HepG2 (cell line): ENCODE results near the gene TAF8. TPM values are rescaled to one million over a fixed set of nuclear protein-coding genes. Genes with fewer than 3 reads are reported as not detected.

Experiments
- ATAC-seq: fragments of 200-7000 bp; cut with Tn5 transposase; 3 replicates; pipeline ENCODE4 v1.9.1; 2020; ENCODE audit warnings: mild to moderate bottlenecking, moderate library complexity
- BruUV-seq: library from RNA; stranded (reverse); fragments of 400-500 nt; replicated peaks from 2 replicates; lab custom pipeline; 2021; lab: Mats Ljungman, UMichigan
- CTCF ChIA-PET: fragments of 300-600 bp; formaldehyde crosslinking; extraction: SDS; loops from one replicate; lab custom pipeline; 2021; ENCODE audit warnings: low total read pairs, inconsistent platforms, low intra/inter-chr PET ratio; lab: Yijun Ruan, JAX
- POLR2A ChIA-PET: fragments of 350-600 bp; sonication (Branson Sonifier 250); formaldehyde crosslinking; loops from one replicate; lab custom pipeline; 2020; ENCODE audit warnings: antibody characterized with exemption, inconsistent platforms; lab: Yijun Ruan, JAX
- DNase-seq: peaks from one replicate; pipeline ENCODE4 v3.0.0-alpha.2; 2015; ENCODE audit warnings: low spot score
- FAIRE-seq: peaks from 3 replicates; lab custom pipeline; 2011; peaks lifted over from hg19 to GRCh38; lab: Jason Lieb, UNC
- H2AFZ ChIP-seq: one replicate; pipeline ENCODE4 v1.6.1; 2011; ENCODE audit warnings: low read length, inconsistent platforms
- H3K27ac ChIP-seq: fragments of 300-600 bp; 3 replicates; pipeline ENCODE4 v1.8.0; 2011; ENCODE audit warnings: mixed run types, mild to moderate bottlenecking, mixed read lengths, low read length, inconsistent platforms; ENCODE audit not compliant: insufficient read depth; ENCODE audit errors: extremely low read length
- H3K27me3 ChIP-seq, 2 experiments: fragments of 200-600 bp in 1 of 2; 2 replicates in 1 of 2; 3 replicates in 1 of 2; pipeline versions ENCODE4 v1.6.0 to v1.8.0; 2011; ENCODE audit warnings: low read length in 2 of 2, mild to moderate bottlenecking in 2 of 2, moderate library complexity in 2 of 2, inconsistent platforms in 1 of 2; ENCODE audit not compliant: insufficient read depth in 2 of 2, control insufficient read depth in 1 of 2
- H3K36me3 ChIP-seq, 2 experiments: fragments of 200-600 bp in 1 of 2; replicated peaks in 1 of 2; 2 replicates in 1 of 2; 3 replicates in 1 of 2; pipeline versions ENCODE4 v1.5.1 to v1.8.0; 2011; ENCODE audit warnings: low read length in 2 of 2, inconsistent platforms in 1 of 2; ENCODE audit not compliant: insufficient read depth in 2 of 2, control insufficient read depth in 1 of 2
- H3K4me1 ChIP-seq: 2 replicates; pipeline ENCODE4 v1.5.1; 2012; ENCODE audit warnings: low read length, inconsistent platforms; ENCODE audit not compliant: insufficient read depth
- H3K4me2 ChIP-seq: 2 replicates; pipeline ENCODE4 v1.6.0; 2011; ENCODE audit warnings: low read depth, low read length, inconsistent platforms
- H3K4me3 ChIP-seq, 3 experiments: fragments of 200-600 bp in 1 of 3; sonication (generic), shearing (Covaris generic) in 1 of 3; replicated peaks in 1 of 3; 2 replicates each; pipeline ENCODE4 v1.5.1; 2011 to 2016; ENCODE audit warnings: low read length in 3 of 3, inconsistent platforms in 2 of 3, low read depth in 2 of 3, mild to moderate bottlenecking in 2 of 3, control low read depth in 1 of 3, mixed read lengths in 1 of 3; ENCODE audit not compliant: insufficient read depth in 1 of 3
- H3K79me2 ChIP-seq: one replicate; pipeline ENCODE4 v1.6.1; 2011; ENCODE audit warnings: low read length, inconsistent platforms; ENCODE audit not compliant: insufficient read depth
- H3K9ac ChIP-seq: 2 replicates; pipeline ENCODE4 v1.6.0; 2011; ENCODE audit warnings: mild to moderate bottlenecking, low read depth, low read length, inconsistent platforms; ENCODE audit not compliant: insufficient read depth
- H3K9me3 ChIP-seq: 2 replicates; pipeline ENCODE4 v1.5.1; 2012; ENCODE audit warnings: mild to moderate bottlenecking, low read length
- H4K20me1 ChIP-seq: 2 replicates; pipeline ENCODE4 v1.6.0; 2011; ENCODE audit warnings: inconsistent platforms, mild to moderate bottlenecking, low read length, moderate library complexity; ENCODE audit not compliant: insufficient read depth
- KLF15 ChIP-seq: sonication (generic); formaldehyde crosslinking; IDR thresholded peaks from 2 replicates; pipeline ENCODE4 v1.8.1; 2023; ENCODE audit warnings: borderline replicate concordance, mild to moderate bottlenecking, inconsistent platforms, missing genetic modification reagents, mixed read lengths
- MBD4 ChIP-seq: IDR thresholded peaks from 2 replicates; pipeline ENCODE4 v1.6.1; 2012; ENCODE audit warnings: low read length, inconsistent platforms, borderline replicate concordance
- ZNF652 ChIP-seq: IDR thresholded peaks from 2 replicates; pipeline ENCODE4 v1.6.1; 2016; ENCODE audit warnings: low read depth, borderline replicate concordance
- WGBS: methylation state at CpG from one replicate; pipeline ENCODE4 v1.1.6; 2017; ENCODE audit warnings: low lambda C conversion rate; 5-methylcytosine and 5-hydroxymethylcytosine counted together
- in situ Hi-C: cut with HindIII; loops from 2 replicates; pipeline ENCODE4 v1.10.0; 2017; ENCODE audit warnings: low pct_unique_long_range_greater_than_20kb; ENCODE audit not compliant: extremely low pct_ligation_motif_present
- intact Hi-C: fragments of 100-400 bp; cut with micrococcal nuclease; formaldehyde crosslinking; loops from one replicate; pipeline ENCODE4 v1.10.0; 2022; ENCODE audit not compliant: unreplicated experiment
- polyA plus RNA-seq, 8 experiments: library from polyadenylated mRNA; depleted of rRNA in 3 of 8; stranded (reverse) in 7 of 8; unstranded in 1 of 8; fragments of >200 nt; fragmentation: Illumina TruSeq in 4 of 8; extraction: Trizol in 4 of 8; gene quantifications; 2 replicates each; pipeline versions ENCODE4 v1.2.1 to v1.2.3, GENCODE V29; 2011 to 2016; ENCODE audit warnings: low read depth in 4 of 8, missing spikeins in 1 of 8, mixed read lengths in 1 of 8; ENCODE audit not compliant: insufficient read depth in 1 of 8
- total RNA-seq, 5 experiments: library from RNA; depleted of rRNA; stranded (reverse); fragments of >200 nt; fragmentation: Illumina TruSeq; extraction: Trizol; gene quantifications; 2 replicates each; pipeline ENCODE4 v1.2.3, GENCODE V29; 2016; ENCODE audit warnings: low read depth in 1 of 5
- TF ChIP-seq, protein P1 (sequence below), 2 experiments: sonication (generic) in 1 of 2; formaldehyde crosslinking in 1 of 2; IDR thresholded peaks; 2 replicates each; pipeline versions ENCODE4 v1.4.0 to v1.6.1; 2018 to 2020; ENCODE audit warnings: missing genetic modification reagents in 2 of 2, borderline replicate concordance in 1 of 2, low read depth in 1 of 2, mild to moderate bottlenecking in 1 of 2, missing biosample characterization in 1 of 2

Gene TAF8
- total and polyA plus RNA-seq, 2 of the 13 experiments (the other 11 are each of a cell fraction or from before 2014, with no cell fraction given) = 25.2 to 25.8 TPM

DNA sequence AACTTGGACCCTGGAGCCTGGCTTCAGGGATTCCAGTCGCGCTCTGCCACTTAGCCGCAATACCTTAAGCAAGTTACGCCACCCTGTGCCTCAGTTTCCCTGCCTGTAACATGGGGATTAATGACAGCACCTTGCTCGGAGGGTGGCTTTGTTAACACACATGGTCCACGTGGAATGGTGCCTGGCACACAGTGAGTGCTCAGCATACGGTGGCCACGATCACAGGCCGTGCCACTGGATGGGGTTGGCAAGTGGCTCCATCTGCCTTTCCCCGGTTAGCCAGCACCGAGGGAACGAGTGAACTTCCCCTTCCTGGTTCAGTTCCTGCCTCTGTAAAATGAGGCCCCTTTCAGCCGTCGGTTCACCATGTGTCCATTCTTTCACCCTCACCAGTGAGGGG lies 74.9 kb downstream of the TAF8 start (continued):
- no peak for TF ChIP-seq MBD4
- no peak for TF ChIP-seq KLF15 (CRISPR knock-in tag)

DNA sequence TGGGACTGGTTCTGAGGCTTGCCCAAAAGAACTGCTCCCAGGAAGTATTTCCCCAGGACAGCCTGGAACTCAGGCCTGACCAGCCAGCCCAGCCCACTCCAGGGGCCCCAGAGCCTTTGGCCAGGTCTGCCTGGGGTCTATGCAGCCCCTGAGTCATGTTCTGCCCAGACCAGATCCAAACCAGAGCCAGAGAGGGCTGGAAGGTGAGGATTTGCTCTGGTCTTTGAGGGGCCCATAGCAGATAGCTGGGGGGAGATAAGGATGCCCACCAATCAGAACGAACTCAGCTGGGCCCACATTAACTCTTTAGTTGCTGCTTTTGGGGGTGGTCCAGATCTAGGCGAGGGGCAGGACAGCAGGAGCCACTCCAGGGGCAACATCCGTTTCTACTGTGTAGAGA lies 75.3 kb downstream of the TAF8 start:
- BruUV-seq = no TSS peak
- H3K4me3 ChIP-seq = no peak overlapping the region
- TF ChIP-seq, protein P1, sequence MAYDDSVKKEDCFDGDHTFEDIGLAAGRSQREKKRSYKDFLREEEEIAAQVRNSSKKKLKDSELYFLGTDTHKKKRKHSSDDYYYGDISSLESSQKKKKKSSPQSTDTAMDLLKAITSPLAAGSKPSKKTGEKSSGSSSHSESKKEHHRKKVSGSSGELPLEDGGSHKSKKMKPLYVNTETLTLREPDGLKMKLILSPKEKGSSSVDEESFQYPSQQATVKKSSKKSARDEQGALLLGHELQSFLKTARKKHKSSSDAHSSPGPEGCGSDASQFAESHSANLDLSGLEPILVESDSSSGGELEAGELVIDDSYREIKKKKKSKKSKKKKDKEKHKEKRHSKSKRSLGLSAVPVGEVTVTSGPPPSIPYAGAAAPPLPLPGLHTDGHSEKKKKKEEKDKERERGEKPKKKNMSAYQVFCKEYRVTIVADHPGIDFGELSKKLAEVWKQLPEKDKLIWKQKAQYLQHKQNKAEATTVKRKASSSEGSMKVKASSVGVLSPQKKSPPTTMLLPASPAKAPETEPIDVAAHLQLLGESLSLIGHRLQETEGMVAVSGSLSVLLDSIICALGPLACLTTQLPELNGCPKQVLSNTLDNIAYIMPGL (CRISPR knock-in tag; IDR thresholded peaks at IDR 0.05; ENCODE audit: borderline replicate concordance in 1 of 2, low read depth in 1 of 2) = no peak
- TF ChIP-seq ZNF652 (CRISPR knock-in tag) = peak; percentile 39; the same call in 1 of the 2 replicates
- H3K9me3 ChIP-seq = no peaks in the 10 kb centered on the region
- no peaks in the 10 kb centered on the region for H3K4me1 ChIP-seq
- H2AFZ ChIP-seq = no peak overlapping the region
- ATAC-seq = no peak
- H4K20me1 ChIP-seq = no peaks in the 10 kb centered on the region
- in situ Hi-C loops (no loop called here), intact Hi-C loops (no loop called here)
- ChIA-PET POLR2A (interaction anchor here (1.5 kb wide), 1 partner anchor 19 kb away, joined by 3 read pairs; no protein-coding TSS in a partner anchor), CTCF (no interaction called here)
- H3K27me3 ChIP-seq = no peaks in the 10 kb centered on the region
- FAIRE-seq = no peak
- DNase-seq = no peak
- H3K27ac ChIP-seq = no peak overlapping the region
- no peaks in the 10 kb centered on the region for H3K79me2 ChIP-seq
- 75% methylated on average over 3 of the region's 3 CpGs for WGBS
- H3K9ac ChIP-seq = no peak overlapping the region
- 0 out of 5 replicates have a peak, but pooled peaks cover 0 to 4% of the 10 kb centered on the region in 2 experiments for H3K36me3 ChIP-seq
- no peak overlapping the region for H3K4me2 ChIP-seq
